Suprapubic skin (tissue), 4 donors: ENCODE results near the gene AP1M1. TPM values are rescaled to one million over a fixed set of nuclear protein-coding genes. Genes with fewer than 3 reads are reported as not detected.

ENCODE experiments used
- DNase-seq, 2 donors: peaks; one replicate each; pipeline ENCODE4 v3.0.0-alpha.2; 2019; ENCODE audit warnings: low spot score in 2 of 2
- H3K27ac ChIP-seq: fragments of 200-600 bp; sonication (generic); one replicate; pipeline ENCODE4 v1.5.1; 2019
- H3K27me3 ChIP-seq: fragments of 200-600 bp; sonication (generic); one replicate; pipeline ENCODE4 v1.5.1; 2019
- H3K36me3 ChIP-seq: fragments of 200-600 bp; sonication (generic); one replicate; pipeline ENCODE4 v1.5.1; 2019
- H3K4me1 ChIP-seq: fragments of 200-600 bp; sonication (generic); one replicate; pipeline ENCODE4 v1.5.1; 2019
- H3K4me3 ChIP-seq: fragments of 200-600 bp; sonication (generic); one replicate; pipeline ENCODE4 v1.5.1; 2019; ENCODE audit warnings: mild to moderate bottlenecking
- H3K9me3 ChIP-seq: fragments of 200-600 bp; sonication (generic); one replicate; pipeline ENCODE4 v1.5.1; 2019
- EP300 ChIP-seq: sonication (generic); formaldehyde crosslinking; IDR thresholded peaks from one replicate; pipeline ENCODE4 v1.6.1; 2017; ENCODE audit warnings: antibody characterized with exemption
- POLR2A ChIP-seq, 2 donors: fragments of 450-650 bp; IDR thresholded peaks; one replicate each; pipeline ENCODE4 v1.6.1; 2017; ENCODE audit warnings: antibody characterized with exemption in 2 of 2, mild to moderate bottlenecking in 2 of 2, moderate library complexity in 2 of 2
- POLR2AphosphoS5 ChIP-seq, 3 donors: sonication (generic); formaldehyde crosslinking; IDR thresholded peaks; one replicate each; pipeline ENCODE4 v1.6.1; 2017; ENCODE audit warnings: antibody characterized with exemption in 3 of 3
- WGBS: methylation state at CpG from one replicate; pipeline ENCODE4 v1.1.5; 2018; 5-methylcytosine and 5-hydroxymethylcytosine counted together
- total RNA-seq, 4 donors: library from RNA; depleted of rRNA; stranded (reverse); fragments of >200 nt; gene quantifications; one replicate each; pipeline ENCODE4 v1.1.0, GENCODE V29; 2016
- TF ChIP-seq, protein P1 (sequence below), 2 donors: fragments of 200-600 bp in 1 of 2; fragments of 450-650 bp in 1 of 2; sonication (generic) in 1 of 2; IDR thresholded peaks; one replicate each; pipeline ENCODE4 v1.5.1; 2016 to 2019; ENCODE audit warnings: antibody characterized with exemption in 2 of 2, mild to moderate bottlenecking in 1 of 2, moderate library complexity in 1 of 2

Gene AP1M1
- total RNA-seq, 4 donors from 2014 or later, result 37.2 to 61.2 (median 45.0) TPM

DNA sequence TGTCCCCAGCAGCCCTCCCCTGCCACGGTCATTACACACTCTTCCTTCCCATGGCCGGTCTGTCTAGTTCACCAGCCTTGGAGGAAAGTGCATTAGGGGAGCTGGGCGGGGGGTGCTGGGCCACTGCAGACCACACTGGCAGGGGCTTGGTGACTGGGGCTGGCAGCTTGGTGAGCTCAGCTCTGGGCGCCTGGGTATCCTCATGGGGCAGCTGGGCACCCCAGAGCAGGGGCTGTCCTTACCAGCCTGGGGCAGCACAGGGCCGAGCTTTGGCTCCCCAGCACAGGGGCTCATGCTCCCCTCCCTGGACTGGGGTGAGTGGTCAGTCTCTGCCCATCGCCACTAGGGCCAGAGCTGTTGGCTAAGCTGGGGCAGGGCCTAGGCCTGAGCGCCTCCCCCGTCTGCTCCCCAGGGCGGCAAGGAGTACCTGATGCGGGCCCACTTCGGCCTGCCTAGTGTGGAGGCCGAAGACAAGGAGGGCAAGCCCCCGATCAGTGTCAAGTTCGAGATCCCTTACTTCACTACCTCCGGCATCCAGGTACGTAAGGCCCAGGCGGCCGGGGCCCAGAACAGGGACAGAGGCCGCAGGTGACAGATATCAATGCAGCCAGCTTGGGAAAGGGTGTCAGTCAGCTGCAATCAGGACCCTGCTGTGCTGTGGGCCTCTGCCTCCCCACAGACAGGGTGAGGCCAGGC lies 35.5 kb downstream of the AP1M1 start:
- Histone ChIP-seq H3K4me1 (no peaks in the 10 kb centered on the region), H3K27ac (no peak overlapping the region), H3K9me3 (no peaks in the 10 kb centered on the region), H3K27me3 (no peaks in the 10 kb centered on the region), H3K36me3 (peaks cover 76% of the 10 kb centered on the region), H3K4me3 (no peak overlapping the region)
- no peak for DNase-seq
- TF ChIP-seq POLR2AphosphoS5 (IDR thresholded peaks at IDR 0.05), result no peak
- TF ChIP-seq EP300, result no peak
- 86% methylated on average over 9 of the region's 19 CpGs for WGBS

DNA sequence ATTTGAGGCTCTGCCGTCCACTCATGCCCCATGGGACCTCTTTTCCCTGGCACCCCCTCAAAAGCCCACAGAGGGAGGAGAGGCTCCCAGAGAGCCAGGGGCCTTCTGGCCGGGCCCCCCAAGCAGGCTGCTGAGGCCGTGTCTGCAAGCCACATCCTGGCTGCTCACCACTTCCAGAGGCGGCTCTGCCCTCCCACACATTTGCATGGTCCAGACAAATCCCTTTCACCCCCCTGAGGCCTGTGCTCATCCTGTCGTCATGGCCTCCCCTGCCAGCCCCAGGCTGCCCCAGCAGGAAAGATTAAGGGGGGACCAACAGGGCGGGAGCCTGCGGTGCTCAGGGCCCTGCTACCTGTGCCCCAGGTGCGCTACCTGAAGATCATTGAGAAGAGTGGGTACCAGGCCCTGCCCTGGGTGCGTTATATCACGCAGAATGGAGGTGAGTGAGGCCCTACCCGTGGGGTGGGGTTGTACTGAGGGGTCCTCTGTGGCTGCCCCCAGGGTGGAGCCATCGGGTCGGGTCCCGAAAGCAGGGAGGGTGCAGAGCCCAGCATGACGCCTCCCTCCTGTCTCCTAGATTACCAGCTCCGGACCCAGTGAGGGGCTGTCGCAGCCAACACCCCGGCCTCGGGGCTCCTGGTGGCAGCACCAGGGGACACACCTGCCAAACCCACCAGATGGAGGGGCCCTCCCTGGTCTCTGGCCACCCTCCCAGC lies 36.3 kb downstream of the AP1M1 start:
- Histone ChIP-seq H3K27me3 (no peaks in the 10 kb centered on the region), H3K4me3 (no peak overlapping the region), H3K4me1 (no peaks in the 10 kb centered on the region), H3K9me3 (no peaks in the 10 kb centered on the region), H3K36me3 (peaks cover 68% of the 10 kb centered on the region), H3K27ac (no peak overlapping the region)
- DNase-seq, result no peak
- 90% methylated on average over 11 of the region's 19 CpGs for WGBS
- TF ChIP-seq POLR2AphosphoS5 (IDR thresholded peaks at IDR 0.05), result no peak
- no peak for TF ChIP-seq EP300
- TF ChIP-seq, protein P1, sequence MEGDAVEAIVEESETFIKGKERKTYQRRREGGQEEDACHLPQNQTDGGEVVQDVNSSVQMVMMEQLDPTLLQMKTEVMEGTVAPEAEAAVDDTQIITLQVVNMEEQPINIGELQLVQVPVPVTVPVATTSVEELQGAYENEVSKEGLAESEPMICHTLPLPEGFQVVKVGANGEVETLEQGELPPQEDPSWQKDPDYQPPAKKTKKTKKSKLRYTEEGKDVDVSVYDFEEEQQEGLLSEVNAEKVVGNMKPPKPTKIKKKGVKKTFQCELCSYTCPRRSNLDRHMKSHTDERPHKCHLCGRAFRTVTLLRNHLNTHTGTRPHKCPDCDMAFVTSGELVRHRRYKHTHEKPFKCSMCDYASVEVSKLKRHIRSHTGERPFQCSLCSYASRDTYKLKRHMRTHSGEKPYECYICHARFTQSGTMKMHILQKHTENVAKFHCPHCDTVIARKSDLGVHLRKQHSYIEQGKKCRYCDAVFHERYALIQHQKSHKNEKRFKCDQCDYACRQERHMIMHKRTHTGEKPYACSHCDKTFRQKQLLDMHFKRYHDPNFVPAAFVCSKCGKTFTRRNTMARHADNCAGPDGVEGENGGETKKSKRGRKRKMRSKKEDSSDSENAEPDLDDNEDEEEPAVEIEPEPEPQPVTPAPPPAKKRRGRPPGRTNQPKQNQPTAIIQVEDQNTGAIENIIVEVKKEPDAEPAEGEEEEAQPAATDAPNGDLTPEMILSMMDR (IDR thresholded peaks at IDR 0.05), result no peak
- TF ChIP-seq POLR2A (IDR thresholded peaks at IDR 0.05), result no peak

DNA sequence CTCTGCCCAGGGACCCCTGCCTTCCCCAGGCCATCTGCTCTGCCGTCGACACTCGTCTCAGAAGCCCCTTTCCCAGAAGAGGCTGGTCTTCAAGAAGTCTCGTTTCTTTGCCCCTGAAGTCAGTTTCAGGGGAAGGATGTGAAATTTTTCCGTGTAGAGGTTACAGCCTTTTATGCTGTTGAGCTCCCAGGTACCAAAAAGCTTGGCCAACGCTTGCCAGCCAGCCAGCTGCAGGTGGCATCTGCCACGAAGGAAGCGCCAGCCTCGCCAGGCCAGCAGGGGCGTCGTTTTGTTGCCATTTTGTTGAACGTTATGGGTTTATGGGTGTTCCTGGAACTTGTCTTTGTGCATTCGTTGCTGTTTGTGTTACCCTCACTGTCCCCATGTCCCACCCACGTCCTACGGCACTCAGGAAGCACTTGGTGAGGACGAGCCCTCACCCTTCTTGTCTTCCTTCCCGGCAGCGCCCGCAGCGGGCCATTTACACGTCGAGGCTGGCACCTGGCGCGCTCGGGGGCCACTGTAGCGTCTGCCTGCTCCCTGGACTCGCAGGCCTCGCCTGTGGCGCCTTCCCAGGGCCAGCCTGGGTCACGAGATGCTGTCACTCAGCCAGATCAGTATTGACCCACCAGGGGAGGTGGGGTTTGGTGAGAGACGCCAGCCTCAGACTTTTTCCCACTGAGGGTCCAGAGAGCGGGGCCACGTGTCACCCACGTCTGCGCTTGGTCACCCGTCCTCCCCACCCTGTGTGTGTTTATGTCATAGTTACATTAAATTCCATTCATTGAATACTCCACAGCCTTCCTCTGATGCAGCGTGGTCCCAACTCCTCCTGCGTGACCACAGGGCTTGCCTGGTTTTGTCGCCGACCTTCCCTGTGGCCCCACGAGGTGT lies 37.1 kb downstream of the AP1M1 start:
- Histone ChIP-seq H3K36me3 (peaks cover 60% of the 10 kb centered on the region), H3K27me3 (no peaks in the 10 kb centered on the region), H3K9me3 (no peaks in the 10 kb centered on the region), H3K4me3 (no peak overlapping the region), H3K4me1 (no peaks in the 10 kb centered on the region), H3K27ac (no peak overlapping the region)
- DNase-seq, result no peak
- WGBS, result 94% methylated on average over 41 of the region's 41 CpGs
- no peak for TF ChIP-seq EP300
- TF ChIP-seq, protein P1 (IDR thresholded peaks at IDR 0.05), result no peak
- TF ChIP-seq POLR2AphosphoS5 (IDR thresholded peaks at IDR 0.05), result no peak

DNA sequence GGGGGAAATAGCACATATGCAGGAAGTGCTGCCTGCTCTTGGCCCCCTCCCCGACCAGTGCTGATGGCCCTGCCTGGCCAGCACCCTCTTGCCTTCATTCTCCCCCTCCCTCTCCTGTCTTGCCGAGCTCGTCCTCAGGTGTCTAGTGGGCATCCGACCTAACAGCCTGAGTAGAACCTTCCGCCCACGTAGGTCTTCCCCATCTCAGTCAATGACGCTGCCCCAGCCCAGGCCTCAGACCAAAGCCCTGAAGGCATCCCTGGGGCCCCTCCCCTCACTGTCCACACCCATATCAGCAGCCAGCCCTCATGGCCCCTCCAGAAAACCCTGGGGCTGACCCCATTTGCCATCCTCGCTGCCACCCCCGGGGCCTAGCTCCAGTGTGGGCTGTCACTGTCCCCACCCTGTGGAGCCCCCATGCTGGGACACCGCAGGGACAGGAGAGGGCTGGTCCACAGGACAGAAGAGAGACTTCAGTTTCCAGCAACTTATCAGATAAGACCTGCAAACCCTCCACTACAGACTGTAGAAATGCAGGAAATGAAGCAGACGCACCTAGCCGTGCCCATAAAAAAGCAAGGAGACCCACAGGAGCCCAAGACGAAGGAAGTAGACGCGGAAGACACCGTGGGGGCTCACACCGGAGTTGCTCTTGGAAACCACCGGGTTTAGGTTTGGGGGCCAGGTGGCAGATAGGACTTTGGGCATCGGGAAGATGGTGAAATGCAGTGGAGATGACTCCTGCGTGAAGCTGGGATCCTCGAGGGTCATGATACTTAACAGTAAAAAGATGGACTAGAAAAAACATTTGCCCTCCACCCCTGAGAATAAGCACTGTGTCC lies 38.3 kb downstream of the AP1M1 start:
- no peak overlapping the region for H3K27ac ChIP-seq
- H3K4me3 ChIP-seq, result no peak overlapping the region
- no peaks in the 10 kb centered on the region for H3K9me3 ChIP-seq
- DNase-seq, result no peak
- 91% methylated on average over 21 of the region's 21 CpGs for WGBS
- H3K4me1 ChIP-seq, result no peaks in the 10 kb centered on the region
- peaks cover 50% of the 10 kb centered on the region for H3K36me3 ChIP-seq
- TF ChIP-seq POLR2A (IDR thresholded peaks at IDR 0.05) (no peak), EP300 (no peak), POLR2AphosphoS5 (IDR thresholded peaks at IDR 0.05) (no peak)
- TF ChIP-seq, protein P1 (IDR thresholded peaks at IDR 0.05), result no peak
- no peaks in the 10 kb centered on the region for H3K27me3 ChIP-seq

- Histone ChIP-seq H3K27ac (no peak overlapping the region), H3K4me1 (peaks cover 14% of the 10 kb centered on the region), H3K4me3 (no peak overlapping the region), H3K9me3 (no peaks in the 10 kb centered on the region), H3K36me3 (no peaks in the 10 kb centered on the region), H3K27me3 (no peaks in the 10 kb centered on the region)
- no peak for DNase-seq
- TF ChIP-seq, protein P1 (IDR thresholded peaks at IDR 0.05), result no peak
- TF ChIP-seq POLR2A (IDR thresholded peaks at IDR 0.05) (no peak), EP300 (no peak), POLR2AphosphoS5 (IDR thresholded peaks at IDR 0.05) (no peak)
- 35% methylated on average over 2 of the region's 2 CpGs for whole genome bisulfite sequencing
Measured at GRCh38 chr19:16244091-16244490, 46.4 kb downstream of the AP1M1 start.
